Endothelial cell of umbilical vein (primary cell): Measurements from ENCODE around the gene WTAP. TPM values are rescaled to one million over a fixed set of nuclear protein-coding genes. Genes with fewer than 3 reads are reported as not detected.

Experiments
- BruUV-seq: library from RNA; stranded (reverse); fragments of 400-500 nt; replicated peaks from 2 replicates; lab custom pipeline; 2021; lab: Mats Ljungman, UMichigan
- CTCF ChIA-PET: fragments of 300-600, 350-600 bp; sonication (Branson Sonifier 250); formaldehyde crosslinking; loops from one replicate; lab custom pipeline; 2021; ENCODE audit warnings: antibody characterized with exemption, inconsistent platforms; lab: Charles Lee
- POLR2A ChIA-PET: fragments of 300-600, 350-600 bp; sonication (Branson Sonifier 250); formaldehyde crosslinking; loops from one replicate; lab custom pipeline; 2021; ENCODE audit warnings: antibody characterized with exemption, inconsistent platforms; lab: Charles Lee
- DNase-seq: peaks from one replicate; pipeline ENCODE4 v3.0.0-alpha.2; 2011; ENCODE audit warnings: low read depth, low spot score
- FAIRE-seq: peaks from 2 replicates; lab custom pipeline; 2011; peaks lifted over from hg19 to GRCh38; lab: Jason Lieb, UNC
- H2AFZ ChIP-seq: 2 replicates; pipeline ENCODE4 v1.6.0; 2012; ENCODE audit warnings: low read depth, low read length, control low read depth, inconsistent platforms
- H3K27ac ChIP-seq: 2 replicates; pipeline ENCODE4 v1.5.1; 2011; ENCODE audit warnings: low read depth, mild to moderate bottlenecking, control low read depth, low read length, moderate library complexity; ENCODE audit not compliant: insufficient read depth
- H3K27me3 ChIP-seq, 2 experiments: 2 replicates each; pipeline versions ENCODE4 v1.6.0 to v1.6.1; 2011; ENCODE audit warnings: low read length in 2 of 2, mixed read lengths in 1 of 2; ENCODE audit not compliant: control insufficient read depth in 2 of 2, insufficient read depth in 2 of 2
- H3K36me3 ChIP-seq, 2 experiments: 2 replicates in 1 of 2; 3 replicates in 1 of 2; pipeline ENCODE4 v1.5.1; 2011; ENCODE audit warnings: low read length in 2 of 2, mild to moderate bottlenecking in 1 of 2, moderate library complexity in 1 of 2; ENCODE audit not compliant: control insufficient read depth in 2 of 2, insufficient read depth in 2 of 2; ENCODE audit errors: extremely low read depth in 1 of 2
- H3K4me1 ChIP-seq: 3 replicates; pipeline ENCODE4 v1.5.1; 2011; ENCODE audit warnings: mild to moderate bottlenecking, low read length; ENCODE audit not compliant: control insufficient read depth, insufficient read depth; ENCODE audit errors: extremely low read depth
- H3K4me2 ChIP-seq: 2 replicates; pipeline ENCODE4 v1.6.1; 2011; ENCODE audit warnings: low read length, control low read depth, mixed read lengths; ENCODE audit not compliant: insufficient read depth
- H3K4me3 ChIP-seq, 3 experiments: fragments of 200-600 bp in 1 of 3; sonication (generic), shearing (Covaris generic) in 1 of 3; replicated peaks in 1 of 3; 2 replicates each; pipeline ENCODE4 v1.5.1; 2011 to 2016; ENCODE audit warnings: control low read depth in 3 of 3, low read length in 3 of 3, mild to moderate bottlenecking in 2 of 3, inconsistent platforms in 1 of 3, low read depth in 1 of 3, moderate library complexity in 1 of 3; ENCODE audit not compliant: insufficient read depth in 1 of 3
- H3K79me2 ChIP-seq: 2 replicates; pipeline ENCODE4 v1.6.0; 2012; ENCODE audit warnings: low read length, inconsistent platforms; ENCODE audit not compliant: control insufficient read depth, insufficient read depth
- H3K9ac ChIP-seq: replicated peaks from 2 replicates; pipeline ENCODE3; 2011; ENCODE audit warnings: low read length, control low read depth; ENCODE audit not compliant: insufficient read depth; ENCODE audit errors: extremely low read depth
- H3K9me1 ChIP-seq: replicated peaks from 3 replicates; pipeline ENCODE4 v1.6.0; 2011; ENCODE audit warnings: mild to moderate bottlenecking, low read length; ENCODE audit not compliant: control insufficient read depth, insufficient read depth; ENCODE audit errors: extremely low read depth
- H3K9me3 ChIP-seq: replicated peaks from 2 replicates; pipeline ENCODE4 v1.5.1; 2012; ENCODE audit warnings: low read length, inconsistent platforms; ENCODE audit not compliant: control insufficient read depth, insufficient read depth
- H4K20me1 ChIP-seq: replicated peaks from 2 replicates; pipeline ENCODE3; 2011; ENCODE audit warnings: mild to moderate bottlenecking, low read length; ENCODE audit not compliant: control insufficient read depth, insufficient read depth; ENCODE audit errors: extremely low read depth
- EZH2 ChIP-seq: IDR thresholded peaks from 2 replicates; pipeline ENCODE4 v1.6.1; 2012; ENCODE audit warnings: borderline replicate concordance, low read depth, mild to moderate bottlenecking, moderate library complexity, low read length, inconsistent platforms; ENCODE audit not compliant: severe bottlenecking
- FOS ChIP-seq: IDR thresholded peaks from 2 replicates; pipeline ENCODE4 v1.6.1; 2011; ENCODE audit warnings: mild to moderate bottlenecking, low read length, moderate library complexity, borderline replicate concordance; ENCODE audit not compliant: insufficient read depth
- GATA2 ChIP-seq: IDR thresholded peaks from 2 replicates; pipeline ENCODE4 v1.7.0; 2011; ENCODE audit warnings: low read depth, mild to moderate bottlenecking, moderate library complexity, mixed read lengths, low read length; ENCODE audit not compliant: insufficient read length, insufficient read depth
- JUN ChIP-seq: IDR thresholded peaks from 2 replicates; pipeline ENCODE4 v1.6.1; 2011; ENCODE audit warnings: borderline replicate concordance, low read depth; ENCODE audit not compliant: insufficient read length, insufficient read depth
- MYC ChIP-seq: IDR thresholded peaks from one replicate; pipeline ENCODE4 v1.6.1; 2011; ENCODE audit warnings: mild to moderate bottlenecking, low read depth, low read length
- POLR2A ChIP-seq: IDR thresholded peaks from 2 replicates; pipeline ENCODE4 v1.6.1; 2012; ENCODE audit warnings: low read depth, mild to moderate bottlenecking, control low read depth, low read length
- dilution Hi-C: fragments of 300-500 bp; cut with MboI; formaldehyde crosslinking; loops from one replicate; pipeline ENCODE4 v1.15.0; 2019; ENCODE audit warnings: low sequenced_read_pairs; ENCODE audit not compliant: extremely low pct_ligation_motif_present
- intact Hi-C: fragments of 100-400 bp; cut with micrococcal nuclease; formaldehyde crosslinking; loops from one replicate; pipeline ENCODE4 v1.10.0; 2022
- polyA plus RNA-seq, 4 experiments: library from polyadenylated mRNA; depleted of rRNA in 3 of 4; stranded (reverse) in 3 of 4; unstranded in 1 of 4; fragments of >200 nt; gene quantifications; 2 replicates each; pipeline versions ENCODE4 v1.2.1 to v1.2.3, GENCODE V29; 2011 to 2012; ENCODE audit warnings: missing spikeins in 1 of 4
- total RNA-seq: library from RNA; stranded (reverse); gene quantifications from 2 replicates; pipeline ENCODE4 v1.2.3, GENCODE V29; 2021
- TF ChIP-seq, protein P1 (sequence below), 2 donors: IDR thresholded peaks; 1 replicate in 1 of 2; 2 replicates in 1 of 2; pipeline ENCODE4 v1.5.1; 2011; ENCODE audit warnings: low read length in 2 of 2, mild to moderate bottlenecking in 2 of 2, moderate library complexity in 2 of 2, control low read depth in 1 of 2, inconsistent platforms in 1 of 2, low read depth in 1 of 2; ENCODE audit not compliant: insufficient read depth in 1 of 2; ENCODE audit errors: extremely low read depth in 1 of 2
- TF ChIP-seq, protein P2 (sequence below): IDR thresholded peaks from 2 replicates; pipeline ENCODE4 v1.6.1; 2011; ENCODE audit not compliant: insufficient read depth, insufficient read length

Gene WTAP
- total and polyA plus RNA-seq, 2 donors (not counting 3 experiments of a cell fraction or from before 2014, with no cell fraction given) = 21.7 to 81.6 TPM

DNA sequence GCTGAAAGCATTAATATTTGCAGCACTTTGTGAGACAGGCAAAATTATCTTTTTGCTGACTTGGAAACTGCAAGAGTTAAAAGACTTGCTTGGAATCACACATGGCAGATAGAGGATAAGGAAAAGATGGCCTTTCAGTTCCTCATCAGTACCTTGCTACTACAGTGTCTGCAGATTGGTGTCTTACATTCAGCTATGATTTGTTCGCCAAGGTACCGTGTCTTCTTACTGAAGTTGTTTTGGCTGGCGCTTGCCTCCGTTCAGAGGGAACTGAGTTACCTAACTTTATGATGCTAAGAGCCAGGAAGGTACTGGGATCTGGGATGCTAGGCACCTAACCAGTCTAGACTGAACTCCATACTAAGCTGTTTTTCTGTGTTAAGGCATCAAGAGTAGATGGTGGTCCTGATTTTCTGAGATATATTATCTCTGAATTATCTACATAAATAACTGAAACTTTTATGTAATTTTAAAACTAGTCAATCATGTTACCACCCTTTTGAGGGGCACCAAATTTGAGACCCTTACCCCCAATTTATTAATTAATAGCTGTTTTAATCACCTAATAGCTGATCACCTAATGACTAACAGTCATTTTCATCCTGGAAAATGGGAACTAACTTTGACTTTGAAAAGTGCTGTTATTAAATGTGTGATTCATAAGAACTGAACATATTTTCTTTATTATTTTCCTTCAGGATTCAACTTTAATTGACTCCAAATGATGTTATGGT, 2.5 kb downstream of the WTAP start:
- Histone ChIP-seq H4K20me1 (peaks cover 24% of the 10 kb centered on the region), H3K9me1 (no peaks in the 10 kb centered on the region), H3K9me3 (no peaks in the 10 kb centered on the region), H3K4me2 (peak overlapping the region; percentile 99), H2AFZ (no peak overlapping the region), H3K9ac (peak overlapping the region; percentile 98), H3K79me2 (peaks cover 87% of the 10 kb centered on the region), H3K4me1 (peaks cover 21% of the 10 kb centered on the region), H3K27me3 (no peaks in the 10 kb centered on the region), H3K27ac (no peak overlapping the region), H3K36me3 (peaks cover 0 to 2% of the 10 kb centered on the region in 2 experiments), H3K4me3 (peak overlapping the region in 1 of 3 experiments; percentile 100)
- FAIRE-seq = no peak
- ChIA-PET POLR2A (no interaction called here), CTCF (interaction anchor here (0.8 to 2.1 kb wide), 3 partner anchors 9 to 560 kb away, joined by 3 to 4 read pairs (median 4); partner anchors contain the start of gene FNDC1)
- peak; percentile 20 for DNase-seq
- no TSS peak for BruUV-seq
- dilution Hi-C loops = no loop called here
- TF ChIP-seq EZH2 = no peak
- TF ChIP-seq, protein P1, sequence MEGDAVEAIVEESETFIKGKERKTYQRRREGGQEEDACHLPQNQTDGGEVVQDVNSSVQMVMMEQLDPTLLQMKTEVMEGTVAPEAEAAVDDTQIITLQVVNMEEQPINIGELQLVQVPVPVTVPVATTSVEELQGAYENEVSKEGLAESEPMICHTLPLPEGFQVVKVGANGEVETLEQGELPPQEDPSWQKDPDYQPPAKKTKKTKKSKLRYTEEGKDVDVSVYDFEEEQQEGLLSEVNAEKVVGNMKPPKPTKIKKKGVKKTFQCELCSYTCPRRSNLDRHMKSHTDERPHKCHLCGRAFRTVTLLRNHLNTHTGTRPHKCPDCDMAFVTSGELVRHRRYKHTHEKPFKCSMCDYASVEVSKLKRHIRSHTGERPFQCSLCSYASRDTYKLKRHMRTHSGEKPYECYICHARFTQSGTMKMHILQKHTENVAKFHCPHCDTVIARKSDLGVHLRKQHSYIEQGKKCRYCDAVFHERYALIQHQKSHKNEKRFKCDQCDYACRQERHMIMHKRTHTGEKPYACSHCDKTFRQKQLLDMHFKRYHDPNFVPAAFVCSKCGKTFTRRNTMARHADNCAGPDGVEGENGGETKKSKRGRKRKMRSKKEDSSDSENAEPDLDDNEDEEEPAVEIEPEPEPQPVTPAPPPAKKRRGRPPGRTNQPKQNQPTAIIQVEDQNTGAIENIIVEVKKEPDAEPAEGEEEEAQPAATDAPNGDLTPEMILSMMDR (IDR thresholded peaks at IDR 0.05; ENCODE audit: extremely low read depth in 1 of 2, insufficient read depth in 1 of 2, low read depth in 1 of 2, low read length in 2 of 2) = no peak
- TF ChIP-seq MYC = no peak
- no peak for TF ChIP-seq JUN
- TF ChIP-seq, protein P2, sequence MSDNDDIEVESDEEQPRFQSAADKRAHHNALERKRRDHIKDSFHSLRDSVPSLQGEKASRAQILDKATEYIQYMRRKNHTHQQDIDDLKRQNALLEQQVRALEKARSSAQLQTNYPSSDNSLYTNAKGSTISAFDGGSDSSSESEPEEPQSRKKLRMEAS = no peak
- no peak for TF ChIP-seq POLR2A
- TF ChIP-seq FOS = no peak
- TF ChIP-seq GATA2 = no peak
- intact Hi-C loops = no loop called here
